ENCODE results near the gene MAN1A2.
"Not testable (repeated sequence)": the region's sequence is repeated elsewhere in the genome, so short reads cannot be mapped to it uniquely, and the experiment has no call there.

The MAN1A2 gene

GRCh38 chr1:117467336-117467735 is 100.1 kb downstream of the MAN1A2 start:
- Histone ChIP-seq H2AFZ (ENCODE audit: low read length) (no peak overlapping the region), H3K9me3 (replicated peaks; ENCODE audit: insufficient read depth, low read length) (no peaks in the 10 kb centered on the region), H3K79me2 (ENCODE audit: low read length) (no peaks in the 10 kb centered on the region), H3K4me3 (ENCODE audit: low read length) (no peak overlapping the region), H3K4me1 (ENCODE audit: low read length) (no peaks in the 10 kb centered on the region), H3K27ac (ENCODE audit: low read length) (no peak overlapping the region), H3K36me3 (replicated peaks; ENCODE audit: insufficient read depth, low read length) (no peaks in the 10 kb centered on the region), H3K27me3 (replicated peaks; ENCODE audit: insufficient read depth, low read length) (no peaks in the 10 kb centered on the region), H3K9ac (ENCODE audit: low read length) (no peak overlapping the region), H3F3A (ENCODE audit: insufficient read depth, low read length) (no peaks in the 10 kb centered on the region), H4K20me1 (ENCODE audit: insufficient read depth, low read length) (no peaks in the 10 kb centered on the region), H3K4me2 (ENCODE audit: low read depth, low read length) (no peak overlapping the region), H3K9me2 (replicated peaks; ENCODE audit: insufficient read depth, low read length) (no peaks in the 10 kb centered on the region)
- no peak for DNase-seq
- no peak for TF ChIP-seq CTCF (IDR thresholded peaks at IDR 0.05; ENCODE audit: low read length)
- TF ChIP-seq EZH2 (optimal IDR thresholded peaks at IDR 0.05; ENCODE audit: low read depth, low read length), result no peak
- TF ChIP-seq EZH2phosphoT487 (IDR thresholded peaks at IDR 0.05; ENCODE audit: low read length), result no peak

- Histone ChIP-seq H3K4me1 (ENCODE audit: low read length) (no peaks in the 10 kb centered on the region), H2AFZ (ENCODE audit: low read length) (no peak overlapping the region), H3K79me2 (ENCODE audit: low read length) (no peaks in the 10 kb centered on the region), H3K9me2 (replicated peaks; ENCODE audit: insufficient read depth, low read length) (no peaks in the 10 kb centered on the region), H3K4me2 (ENCODE audit: low read depth, low read length) (no peak overlapping the region), H3K9ac (ENCODE audit: low read length) (no peak overlapping the region), H3F3A (ENCODE audit: insufficient read depth, low read length) (no peaks in the 10 kb centered on the region), H3K27ac (ENCODE audit: low read length) (no peak overlapping the region), H3K9me3 (replicated peaks; ENCODE audit: insufficient read depth, low read length) (no peaks in the 10 kb centered on the region), H3K36me3 (replicated peaks; ENCODE audit: insufficient read depth, low read length) (no peaks in the 10 kb centered on the region), H3K27me3 (replicated peaks; ENCODE audit: insufficient read depth, low read length) (no peaks in the 10 kb centered on the region), H3K4me3 (ENCODE audit: low read length) (no peak overlapping the region), H4K20me1 (ENCODE audit: insufficient read depth, low read length) (no peaks in the 10 kb centered on the region)
- no peak for DNase-seq
- TF ChIP-seq EZH2phosphoT487 (IDR thresholded peaks at IDR 0.05; ENCODE audit: low read length) (no peak), CTCF (IDR thresholded peaks at IDR 0.05; ENCODE audit: low read length) (no peak), EZH2 (optimal IDR thresholded peaks at IDR 0.05; ENCODE audit: low read depth, low read length) (no peak)
Observed at GRCh38 chr1:117473063-117473462, 105.8 kb downstream of the MAN1A2 start.

- H3K27ac ChIP-seq (ENCODE audit: low read length); H3K36me3 ChIP-seq (replicated peaks; ENCODE audit: insufficient read depth, low read length); H2AFZ ChIP-seq (ENCODE audit: low read length); H3K4me1 ChIP-seq (ENCODE audit: low read length); H3K79me2 ChIP-seq (ENCODE audit: low read length); H3K9ac ChIP-seq (ENCODE audit: low read length); H3K4me2 ChIP-seq (ENCODE audit: low read depth, low read length); H4K20me1 ChIP-seq (ENCODE audit: insufficient read depth, low read length); H3K4me3 ChIP-seq (ENCODE audit: low read length); H3K9me3 ChIP-seq (replicated peaks; ENCODE audit: insufficient read depth, low read length); H3K27me3 ChIP-seq (replicated peaks; ENCODE audit: insufficient read depth, low read length); DNase-seq; H3F3A ChIP-seq (ENCODE audit: insufficient read depth, low read length); H3K9me2 ChIP-seq (replicated peaks; ENCODE audit: insufficient read depth, low read length): not testable (repeated sequence)
Observed at GRCh38 chr1:117475495-117475894, 108.2 kb downstream of the MAN1A2 start.

GRCh38 chr1:117479086-117479485 is 111.8 kb downstream of the MAN1A2 start:
- no peak overlapping the region for H3K4me2 ChIP-seq (ENCODE audit: low read depth, low read length)
- no peak overlapping the region for H2AFZ ChIP-seq (ENCODE audit: low read length)
- no peaks in the 10 kb centered on the region for H3K79me2 ChIP-seq (ENCODE audit: low read length)
- no peaks in the 10 kb centered on the region for H3K27me3 ChIP-seq (replicated peaks; ENCODE audit: insufficient read depth, low read length)
- H4K20me1 ChIP-seq (ENCODE audit: insufficient read depth, low read length), result no peaks in the 10 kb centered on the region
- no peak for DNase-seq
- H3K9me2 ChIP-seq (replicated peaks; ENCODE audit: insufficient read depth, low read length), result no peaks in the 10 kb centered on the region
- TF ChIP-seq CTCF (IDR thresholded peaks at IDR 0.05; ENCODE audit: low read length), result no peak
- no peak for TF ChIP-seq EZH2phosphoT487 (IDR thresholded peaks at IDR 0.05; ENCODE audit: low read length)
- no peak for TF ChIP-seq EZH2 (optimal IDR thresholded peaks at IDR 0.05; ENCODE audit: low read depth, low read length)
- H3K9ac ChIP-seq (ENCODE audit: low read length), result no peak overlapping the region
- no peaks in the 10 kb centered on the region for H3K9me3 ChIP-seq (replicated peaks; ENCODE audit: insufficient read depth, low read length)
- no peak overlapping the region for H3K27ac ChIP-seq (ENCODE audit: low read length)
- no peaks in the 10 kb centered on the region for H3K36me3 ChIP-seq (replicated peaks; ENCODE audit: insufficient read depth, low read length)
- H3F3A ChIP-seq (ENCODE audit: insufficient read depth, low read length), result no peaks in the 10 kb centered on the region
- H3K4me3 ChIP-seq (ENCODE audit: low read length), result no peak overlapping the region
- H3K4me1 ChIP-seq (ENCODE audit: low read length), result no peaks in the 10 kb centered on the region

Data from MM.1S (cell line).